Activated effector memory CD4-positive, alpha-beta T cell treated with Interleukin-2 at 50 U/mL for 16 hours (primary cell): ENCODE results near the gene REXO2.

Experiments used
- DNase-seq: peaks from one replicate; pipeline ENCODE4 v3.0.0-alpha.2; 2020

The REXO2 gene

DNA sequence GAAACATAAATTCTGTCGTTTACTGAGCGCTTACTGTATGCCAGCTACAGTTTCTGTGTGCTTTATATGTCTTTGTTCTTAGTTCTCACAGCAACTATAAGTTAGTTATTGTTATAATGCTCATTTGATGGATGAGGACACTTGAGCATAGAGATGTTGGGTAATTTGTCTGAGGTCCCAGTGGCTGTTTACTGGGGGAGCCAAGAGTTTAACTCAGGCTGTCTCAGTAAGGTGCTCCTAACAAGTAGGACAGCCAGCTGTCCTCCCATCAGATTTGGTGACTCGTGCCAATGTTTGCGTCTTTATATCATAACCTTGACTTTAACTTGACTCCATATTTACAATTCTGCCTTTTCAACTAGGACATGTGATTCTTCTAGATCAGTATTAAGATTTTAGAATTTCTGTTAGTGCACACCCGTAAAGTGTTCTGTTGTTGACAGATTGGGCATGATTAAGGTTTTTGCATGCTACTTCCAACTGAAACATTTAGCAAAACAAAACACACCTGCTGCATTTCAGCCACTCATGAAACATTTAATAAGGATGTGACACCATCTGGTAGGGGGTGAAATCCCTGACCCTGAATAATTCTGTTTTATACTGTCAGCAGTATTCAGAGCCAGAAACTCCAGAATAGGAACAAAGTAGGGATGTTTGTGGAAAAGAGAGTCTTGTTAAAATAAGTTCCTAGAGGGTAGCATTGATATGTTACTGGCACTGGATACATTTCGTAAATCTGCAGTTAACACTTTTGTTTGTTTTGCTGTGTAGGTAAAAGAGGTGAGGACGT lies 1.9 kb downstream of the REXO2 start:
- no peak for DNase-seq

DNA sequence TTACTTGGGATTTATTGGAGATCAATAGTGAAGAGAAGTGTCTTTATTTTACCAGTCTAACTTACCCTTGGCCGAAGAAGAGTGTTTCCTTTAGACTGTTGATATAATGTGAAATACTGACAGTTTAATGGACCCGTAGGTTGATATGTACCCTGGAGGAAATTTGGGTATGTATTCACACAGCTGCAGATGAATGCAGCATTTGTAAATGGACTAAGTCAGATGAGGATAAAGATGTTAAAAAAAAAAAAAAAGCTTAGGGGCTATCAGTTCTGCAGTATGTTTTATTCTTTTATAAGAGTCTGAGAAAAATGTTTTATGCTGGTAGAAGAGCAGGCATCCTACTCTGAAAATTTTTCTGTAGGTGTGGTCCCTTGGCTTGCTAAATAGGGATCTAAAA lies 2.7 kb downstream of the REXO2 start:
- no peak for DNase-seq

DNA sequence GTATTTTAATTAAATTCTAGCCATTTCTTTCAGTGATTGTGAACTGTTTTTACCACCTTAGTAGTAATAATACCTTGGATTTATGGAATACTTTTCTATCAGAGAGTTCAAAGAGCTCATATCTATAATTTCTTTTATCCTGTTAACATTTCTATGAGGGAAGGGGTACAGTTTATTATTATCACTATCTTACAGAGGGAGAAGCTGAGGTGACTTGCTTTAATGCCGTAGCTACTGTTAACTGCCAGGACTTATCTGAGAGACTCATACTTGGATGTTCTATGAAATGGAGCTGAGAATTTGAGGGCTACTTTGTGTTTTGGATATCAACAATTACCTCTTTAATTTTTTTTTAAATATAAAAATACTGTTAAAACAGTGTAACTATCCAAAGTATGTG lies 3.3 kb downstream of the REXO2 start:
- DNase-seq: no peak

DNA sequence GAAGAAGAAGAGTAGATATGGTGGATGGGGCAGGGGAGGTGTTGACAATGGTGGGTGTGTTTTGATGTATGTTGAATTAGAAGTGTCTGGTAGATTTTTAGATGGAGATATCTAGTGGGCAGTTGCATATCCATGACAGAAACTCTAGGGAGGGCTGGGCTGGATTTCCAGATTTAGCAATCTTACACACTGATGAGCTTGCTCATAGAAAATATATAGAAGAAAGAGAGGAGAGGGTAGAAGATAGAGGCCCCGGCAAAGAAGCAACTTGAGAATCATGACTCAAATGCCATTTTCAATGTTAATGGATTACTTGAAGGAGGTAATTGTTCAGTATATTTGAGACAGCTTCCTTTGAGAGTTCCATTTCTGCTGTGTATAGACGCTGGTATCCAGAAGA lies 8.2 kb downstream of the REXO2 start:
- no peak for DNase-seq

DNA sequence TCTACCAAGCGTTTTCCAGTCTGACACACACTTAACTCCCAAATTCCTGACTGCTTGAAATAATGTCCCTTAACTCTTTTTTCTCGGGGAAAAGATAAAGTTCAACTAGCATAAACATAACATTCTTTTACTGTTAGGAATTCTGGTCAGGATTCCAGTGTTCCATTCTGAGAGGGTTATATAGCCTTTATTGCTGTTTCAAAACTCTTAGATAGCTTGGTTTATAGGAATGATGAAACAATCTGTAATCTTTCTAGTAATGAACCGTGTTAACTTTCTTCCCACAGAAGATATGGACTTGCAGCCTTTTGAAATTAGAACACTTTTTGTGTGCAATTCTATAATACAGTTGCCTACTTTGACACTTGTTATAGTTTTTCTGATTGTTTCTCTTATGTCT lies 8.6 kb downstream of the REXO2 start:
- DNase-seq: no peak

DNA sequence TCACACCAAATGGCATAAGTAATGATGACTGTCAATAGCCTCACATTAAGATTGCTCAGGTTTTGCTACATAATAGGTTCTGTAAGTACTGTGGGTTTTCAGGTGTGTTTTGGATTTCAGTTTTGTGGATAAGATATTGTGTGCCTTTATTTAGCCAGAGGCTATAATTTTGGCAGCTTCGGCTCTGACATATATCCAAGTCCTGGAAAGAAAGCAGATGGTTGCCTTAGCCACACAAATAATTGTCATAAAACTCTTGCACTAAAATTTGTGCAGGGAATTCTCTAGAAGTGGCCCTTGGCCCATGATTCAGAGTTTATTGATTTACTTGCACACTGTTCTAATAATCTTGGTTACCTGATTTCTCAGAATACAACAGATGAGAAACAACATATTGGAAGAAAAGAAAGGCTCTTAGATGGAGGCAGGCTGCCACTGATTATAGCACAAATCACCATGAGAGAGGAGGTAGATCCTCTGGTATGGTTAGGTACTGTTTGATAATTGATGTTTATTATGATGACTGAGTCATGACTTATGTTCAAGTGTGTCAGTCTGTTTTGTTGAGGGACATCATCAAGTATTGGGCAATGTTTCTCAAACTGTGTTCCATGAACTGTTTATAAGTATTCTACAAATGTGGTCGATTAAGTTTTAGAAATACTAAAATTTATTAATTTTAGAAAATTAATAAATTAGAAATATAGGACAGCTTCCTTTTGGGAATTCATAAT lies 9.6 kb downstream of the REXO2 start:
- DNase-seq: no peak

DNA sequence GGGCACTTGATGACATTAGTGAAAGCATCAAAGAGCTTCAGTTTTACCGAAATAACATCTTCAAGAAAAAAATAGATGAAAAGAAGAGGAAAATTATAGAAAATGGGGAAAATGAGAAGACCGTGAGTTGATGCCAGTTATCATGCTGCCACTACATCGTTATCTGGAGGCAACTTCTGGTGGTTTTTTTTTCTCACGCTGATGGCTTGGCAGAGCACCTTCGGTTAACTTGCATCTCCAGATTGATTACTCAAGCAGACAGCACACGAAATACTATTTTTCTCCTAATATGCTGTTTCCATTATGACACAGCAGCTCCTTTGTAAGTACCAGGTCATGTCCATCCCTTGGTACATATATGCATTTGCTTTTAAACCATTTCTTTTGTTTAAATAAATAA lies 10.6 kb downstream of the REXO2 start:
- DNase-seq: no peak

DNA sequence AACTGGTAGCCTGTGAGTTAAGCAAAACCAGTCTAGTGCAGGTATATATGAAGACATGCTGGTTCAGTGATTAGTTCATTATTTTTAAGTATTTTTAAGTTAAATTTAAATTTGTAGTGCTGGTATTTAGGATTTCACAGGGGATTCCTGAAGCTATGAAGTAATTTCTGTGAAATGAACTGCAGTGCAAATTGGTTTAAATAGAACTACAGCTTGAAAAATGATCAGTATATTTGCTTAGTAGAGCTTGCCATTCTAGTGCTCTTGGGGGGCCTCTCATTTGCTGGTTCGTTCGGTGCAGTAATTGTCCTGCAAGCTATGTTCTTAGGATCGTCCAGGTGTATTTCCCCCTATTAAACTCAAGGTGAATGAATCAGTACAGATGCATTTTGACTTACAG lies 13.1 kb downstream of the REXO2 start:
- no peak for DNase-seq

DNA sequence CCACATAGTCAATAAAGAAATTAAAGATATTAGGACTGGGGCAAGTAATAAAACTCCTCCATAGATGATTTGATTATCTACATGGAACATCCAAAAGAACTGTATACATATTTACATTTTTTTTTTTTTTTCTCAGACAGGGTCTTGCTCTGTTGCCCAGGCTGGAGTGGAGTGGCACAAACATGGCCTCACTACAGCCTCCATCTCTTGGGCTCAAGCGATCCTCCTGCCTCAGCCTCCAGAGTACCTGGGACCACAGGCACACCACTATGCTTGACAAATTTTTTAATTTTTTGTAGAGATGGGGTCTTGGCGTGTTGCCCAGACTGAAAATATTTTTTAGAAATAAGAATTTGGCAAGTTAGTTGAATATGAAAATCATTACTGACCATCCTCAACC lies 24.7 kb downstream of the REXO2 start:
- DNase-seq: no peak

DNA sequence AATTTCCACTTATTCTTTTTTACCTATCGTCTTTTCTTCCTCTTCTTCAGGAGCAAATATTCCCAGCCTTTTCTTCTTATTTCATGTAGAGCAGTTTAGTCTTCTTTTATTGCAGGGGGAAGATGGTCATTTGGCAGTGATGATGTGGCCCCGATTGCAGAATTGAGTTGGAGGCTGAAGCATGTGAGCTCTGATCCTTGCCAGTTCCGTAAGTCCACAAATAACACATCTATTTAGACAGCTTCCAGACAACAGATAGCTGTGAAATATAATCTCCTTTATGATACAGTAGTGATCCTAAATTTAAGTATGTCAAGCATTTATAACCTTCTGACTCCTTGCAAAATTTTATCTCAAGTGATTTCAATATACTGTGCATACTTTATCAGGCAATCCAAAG lies 27.5 kb downstream of the REXO2 start:
- no peak for DNase-seq

DNA sequence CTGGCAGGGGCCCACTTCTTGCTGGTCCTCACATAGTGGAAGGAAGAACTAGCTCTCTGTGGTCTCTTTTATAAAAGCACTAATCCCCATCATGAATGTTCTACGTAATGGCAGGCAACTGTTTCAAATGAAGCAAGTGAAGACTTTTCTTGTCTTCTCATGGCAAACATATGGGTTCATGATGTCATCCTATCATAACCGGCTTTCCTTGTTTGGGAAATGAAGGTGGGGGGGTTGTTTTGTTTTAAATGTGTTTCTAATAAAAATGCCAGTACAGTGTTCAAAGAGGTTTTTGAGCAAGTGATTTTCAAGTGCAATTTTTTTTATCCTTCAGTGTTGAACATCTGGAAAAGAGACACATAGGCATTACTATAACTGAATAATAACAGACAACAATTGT lies 33.4 kb downstream of the REXO2 start:
- no peak for DNase-seq

DNA sequence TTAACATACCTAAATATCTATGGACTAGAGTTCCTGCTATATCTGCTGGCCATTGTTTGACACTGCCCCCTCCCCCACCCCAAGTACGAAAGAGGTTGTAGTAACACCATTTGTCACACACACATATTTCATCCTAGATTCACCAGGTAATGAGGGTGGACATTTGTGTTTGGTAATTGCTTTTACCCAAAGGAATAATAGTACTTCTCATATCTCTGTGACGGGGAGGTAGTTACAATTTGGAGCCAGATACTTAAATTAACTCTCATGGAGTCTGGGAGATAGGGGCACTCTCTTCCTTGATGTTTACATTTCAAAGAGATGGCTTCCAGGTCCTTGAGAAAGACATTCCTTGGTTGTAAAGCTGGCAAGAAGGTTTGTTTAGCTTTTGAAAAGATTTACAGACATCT lies 38.7 kb downstream of the REXO2 start:
- DNase-seq: no peak

DNA sequence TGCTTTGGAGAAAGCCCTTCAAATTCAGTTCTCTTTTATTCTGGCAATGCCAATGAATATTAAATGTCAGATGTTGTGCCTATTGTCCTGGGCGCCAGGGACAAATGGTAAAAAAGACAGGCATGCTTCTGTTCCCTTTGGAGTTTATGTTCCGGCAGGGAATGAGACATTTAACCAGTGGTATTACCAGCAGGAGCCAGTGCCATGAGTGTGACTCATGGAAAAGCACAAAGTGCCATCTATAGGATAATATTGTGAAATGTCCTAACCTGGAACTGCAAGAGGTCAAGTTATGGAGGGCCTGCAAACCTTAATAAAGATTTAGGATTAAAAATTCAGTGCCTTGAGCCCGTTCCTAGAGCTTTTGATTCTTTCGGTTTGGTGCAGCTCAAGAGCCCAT lies 39.5 kb downstream of the REXO2 start:
- DNase-seq: no peak

DNA sequence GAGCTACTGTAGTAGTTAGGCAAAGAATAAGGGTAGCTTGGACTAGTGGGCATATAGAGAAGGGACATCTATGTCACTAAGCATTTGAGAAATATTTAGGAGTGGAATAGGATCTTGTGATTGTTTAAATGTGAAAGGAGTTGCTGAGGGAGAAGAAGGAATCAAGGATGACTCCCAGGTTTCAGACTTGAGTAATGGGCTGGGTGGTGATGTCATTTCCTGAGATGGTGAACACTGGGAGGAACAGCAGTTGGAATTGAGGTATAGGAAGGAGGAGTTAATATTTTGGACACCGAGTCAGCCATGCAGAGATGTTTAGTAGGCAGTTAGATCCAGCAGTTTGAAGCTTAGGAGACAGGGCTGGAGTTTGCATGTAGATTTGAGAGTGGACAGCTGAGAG lies 40.1 kb downstream of the REXO2 start:
- DNase-seq: no peak

DNA sequence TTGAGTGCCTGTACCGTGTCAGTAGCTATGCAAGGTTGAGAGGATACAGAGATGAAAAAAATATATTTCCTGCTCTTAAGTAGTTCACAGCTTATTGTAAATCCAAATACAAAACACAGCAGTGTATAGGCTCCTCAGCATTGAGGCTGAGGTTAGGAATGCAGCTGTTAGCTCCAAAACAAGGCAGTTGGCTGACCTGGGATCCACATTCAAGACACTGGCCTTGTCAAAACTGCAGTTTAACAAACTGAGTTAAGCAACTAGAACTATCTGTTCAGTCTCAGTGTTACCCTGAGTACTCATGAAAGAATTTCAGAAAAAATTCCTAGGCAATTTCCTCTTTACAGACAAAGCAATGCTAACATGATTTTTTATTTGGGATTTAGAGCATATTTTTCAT lies 42.8 kb downstream of the REXO2 start:
- DNase-seq: no peak

DNA sequence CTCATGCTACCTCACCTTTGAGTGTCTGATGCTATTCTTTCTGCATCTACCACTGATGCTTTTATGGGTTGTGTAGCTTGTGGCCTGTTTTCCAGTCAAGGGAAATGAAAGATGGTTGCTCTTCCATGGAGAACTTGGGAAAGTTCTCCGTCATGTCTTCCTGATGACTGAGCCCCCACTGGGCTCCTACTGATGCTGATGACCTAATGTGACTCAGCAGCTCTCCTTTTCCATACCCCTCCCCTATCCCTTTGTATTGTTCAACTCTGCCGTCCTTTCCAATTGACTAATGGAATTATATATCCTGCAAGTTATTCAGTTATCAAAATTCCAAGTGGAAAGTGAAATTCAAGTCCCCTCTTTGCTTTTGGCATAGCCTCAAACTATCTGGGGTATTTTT lies 44.7 kb downstream of the REXO2 start:
- DNase-seq: no peak

DNA sequence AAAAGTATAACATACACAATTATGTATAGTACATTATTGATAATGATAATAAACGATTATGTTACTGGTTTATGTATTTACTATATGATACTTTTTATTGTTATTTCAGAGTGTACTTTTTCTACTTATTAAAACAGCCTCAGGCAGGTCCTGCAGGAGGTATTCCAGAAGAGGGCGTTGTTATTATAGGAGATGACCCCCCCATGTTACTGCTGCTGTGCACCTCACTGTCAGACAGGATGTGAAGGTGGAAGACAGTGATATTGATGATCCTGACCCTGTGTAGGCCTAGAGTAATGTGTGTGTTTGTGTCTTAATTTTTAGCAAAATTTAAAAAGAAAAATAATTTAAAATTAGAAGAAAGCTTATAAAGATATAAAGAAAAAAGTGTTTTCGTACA lies 57.6 kb downstream of the REXO2 start:
- DNase-seq: no peak

DNA sequence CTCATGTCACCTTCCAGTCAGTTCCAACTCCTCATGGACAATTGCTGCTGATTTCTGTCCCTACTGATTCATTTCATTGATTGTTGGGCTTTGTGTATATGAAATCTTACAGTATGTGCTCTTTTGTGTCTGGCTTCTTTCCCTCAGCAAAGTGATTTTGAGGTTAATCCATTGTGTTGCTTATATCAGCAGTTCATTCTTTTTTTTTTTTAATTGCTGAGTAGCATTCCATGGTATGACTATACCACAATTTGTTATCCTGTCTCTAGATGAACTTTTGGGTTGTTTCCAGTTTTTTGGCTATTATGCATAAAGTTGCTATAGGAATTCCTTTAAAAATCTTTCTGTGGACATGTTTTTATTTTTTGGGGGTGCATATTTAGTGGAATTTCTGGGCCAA lies 60.5 kb downstream of the REXO2 start:
- DNase-seq: no peak
